Epithelial cell of esophagus (primary cell): ENCODE results near the gene NLGN1.

Source experiments
- DNase-seq: peaks from one replicate; pipeline ENCODE4 v3.0.0; 2010; ENCODE audit warnings: low read depth
- H3K4me3 ChIP-seq: 2 replicates; pipeline ENCODE4 v1.5.1; 2011; ENCODE audit warnings: mild to moderate bottlenecking, low read length, control low read depth
- TF ChIP-seq, protein P1 (sequence below): IDR thresholded peaks from 2 replicates; pipeline ENCODE4 v1.5.1; 2011; ENCODE audit warnings: low read depth, mild to moderate bottlenecking, low read length, control low read depth, inconsistent platforms; ENCODE audit not compliant: insufficient read depth; ENCODE audit errors: missing control alignments

The NLGN1 gene

GRCh38 chr3:173976281-173976680 is 578.7 kb downstream of the NLGN1 start:
- H3K4me3 ChIP-seq = no peak overlapping the region
- TF ChIP-seq, protein P1, sequence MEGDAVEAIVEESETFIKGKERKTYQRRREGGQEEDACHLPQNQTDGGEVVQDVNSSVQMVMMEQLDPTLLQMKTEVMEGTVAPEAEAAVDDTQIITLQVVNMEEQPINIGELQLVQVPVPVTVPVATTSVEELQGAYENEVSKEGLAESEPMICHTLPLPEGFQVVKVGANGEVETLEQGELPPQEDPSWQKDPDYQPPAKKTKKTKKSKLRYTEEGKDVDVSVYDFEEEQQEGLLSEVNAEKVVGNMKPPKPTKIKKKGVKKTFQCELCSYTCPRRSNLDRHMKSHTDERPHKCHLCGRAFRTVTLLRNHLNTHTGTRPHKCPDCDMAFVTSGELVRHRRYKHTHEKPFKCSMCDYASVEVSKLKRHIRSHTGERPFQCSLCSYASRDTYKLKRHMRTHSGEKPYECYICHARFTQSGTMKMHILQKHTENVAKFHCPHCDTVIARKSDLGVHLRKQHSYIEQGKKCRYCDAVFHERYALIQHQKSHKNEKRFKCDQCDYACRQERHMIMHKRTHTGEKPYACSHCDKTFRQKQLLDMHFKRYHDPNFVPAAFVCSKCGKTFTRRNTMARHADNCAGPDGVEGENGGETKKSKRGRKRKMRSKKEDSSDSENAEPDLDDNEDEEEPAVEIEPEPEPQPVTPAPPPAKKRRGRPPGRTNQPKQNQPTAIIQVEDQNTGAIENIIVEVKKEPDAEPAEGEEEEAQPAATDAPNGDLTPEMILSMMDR = no peak
- no peak for DNase-seq

DNA sequence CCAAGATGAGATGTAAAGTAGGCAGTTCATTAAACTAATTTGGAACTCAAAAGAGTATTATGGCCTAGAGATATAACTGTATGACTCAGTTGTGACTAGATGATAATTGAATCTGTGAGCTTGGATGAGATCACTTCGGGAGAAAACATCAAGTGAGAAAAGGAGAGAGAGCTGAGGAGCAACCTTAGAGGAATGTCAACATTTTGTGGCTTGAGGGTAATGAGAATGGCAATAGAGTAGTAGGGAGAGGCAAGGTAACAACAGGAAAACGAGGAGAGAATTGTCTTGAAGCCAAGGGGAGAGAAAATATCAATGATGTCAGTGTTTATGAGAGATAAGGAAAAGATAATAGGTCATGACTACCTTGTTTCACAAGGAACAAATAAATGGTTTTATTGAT is 580.2 kb downstream of the NLGN1 start:
- no peak overlapping the region for H3K4me3 ChIP-seq
- peak; percentile 74 for DNase-seq
- TF ChIP-seq, protein P1 = no peak

DNA sequence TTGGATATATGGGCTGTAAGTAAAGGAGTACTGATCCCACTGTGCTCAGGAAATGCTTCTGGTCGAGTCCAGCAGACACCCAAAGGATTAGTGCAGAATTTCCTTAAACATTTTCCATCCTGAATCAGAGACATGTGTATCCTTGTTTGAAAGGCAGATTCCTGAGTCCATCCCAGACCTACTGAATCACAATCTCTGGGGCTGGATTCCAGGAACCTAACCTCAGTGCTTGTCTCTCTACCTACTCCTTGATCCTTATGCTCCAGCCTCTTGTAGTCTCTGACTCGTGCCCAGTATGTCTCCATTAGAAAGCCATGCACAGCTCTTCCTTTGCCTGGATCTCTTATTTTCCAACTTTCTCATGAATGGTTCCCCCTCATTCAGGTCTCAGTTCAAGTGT is 585.8 kb downstream of the NLGN1 start:
- peak; percentile 16 for DNase-seq
- TF ChIP-seq, protein P1 = no peak

DNA sequence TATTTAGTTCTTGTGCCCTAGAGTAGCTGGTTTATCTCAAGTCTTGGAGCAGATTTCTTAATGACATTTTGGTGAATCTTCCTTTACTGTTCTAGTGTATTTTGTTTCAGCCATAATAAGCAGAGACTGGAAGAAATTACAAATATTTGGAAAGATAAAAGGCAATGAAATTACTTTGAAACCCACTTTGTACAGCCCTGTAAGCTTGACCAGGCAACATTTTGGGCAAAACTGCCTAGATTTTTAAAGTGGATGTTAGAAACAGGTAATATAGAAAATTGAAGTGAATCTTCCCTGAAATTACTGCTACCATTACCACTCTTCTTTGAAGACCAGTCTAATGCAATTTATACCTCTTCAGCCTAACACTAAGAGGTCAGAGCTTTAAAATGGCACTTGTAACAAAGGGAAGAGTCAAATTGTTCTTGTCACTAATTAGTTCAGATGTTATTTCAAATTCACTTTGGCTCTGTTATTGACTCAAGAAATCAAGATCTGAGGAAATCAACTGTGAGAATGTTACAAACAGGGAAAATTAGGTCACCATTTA is 589.4 kb downstream of the NLGN1 start:
- H3K4me3 ChIP-seq = no peak overlapping the region
- DNase-seq = no peak
- TF ChIP-seq, protein P1 = no peak

More for the DNA sequence above, 585.8 kb downstream of the NLGN1 start:
- H3K4me3 ChIP-seq = no peak overlapping the region

GRCh38 chr3:173988909-173989308 is 591.4 kb downstream of the NLGN1 start:
- TF ChIP-seq, protein P1 = no peak
- DNase-seq = no peak
- no peak overlapping the region for H3K4me3 ChIP-seq

GRCh38 chr3:173992416-173992815 is 594.9 kb downstream of the NLGN1 start:
- TF ChIP-seq, protein P1 = no peak
- no peak for DNase-seq
- H3K4me3 ChIP-seq = no peak overlapping the region

DNA sequence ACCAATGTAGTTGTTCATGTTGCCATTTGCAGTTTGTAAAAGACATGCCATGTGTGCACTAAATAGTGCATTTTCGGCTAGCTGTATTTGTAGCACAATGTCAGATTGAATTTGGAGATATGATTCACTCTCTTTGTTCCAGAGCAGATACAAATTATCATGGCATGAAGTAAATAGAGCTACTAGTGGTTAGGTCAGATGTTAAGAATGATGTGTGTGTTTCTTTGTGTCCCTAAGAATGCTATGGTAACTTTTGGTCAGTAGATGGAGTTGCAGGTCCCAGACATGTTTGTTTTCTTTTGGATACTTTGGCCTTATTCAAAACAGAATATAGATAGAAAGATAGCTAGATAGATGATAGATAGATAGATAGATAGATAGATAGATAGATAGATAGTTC is 595.8 kb downstream of the NLGN1 start:
- TF ChIP-seq, protein P1 = peak; percentile 34
- DNase-seq = peak; percentile 33
- no peak overlapping the region for H3K4me3 ChIP-seq
